ENCODE measurements around the gene CTDSPL. TPM values are rescaled to one million over a fixed set of nuclear protein-coding genes. Genes with fewer than 3 reads are reported as not detected.

CTDSPL gene
- total RNA-seq, 1 donor from 2014 or later = 11.8 TPM

DNA sequence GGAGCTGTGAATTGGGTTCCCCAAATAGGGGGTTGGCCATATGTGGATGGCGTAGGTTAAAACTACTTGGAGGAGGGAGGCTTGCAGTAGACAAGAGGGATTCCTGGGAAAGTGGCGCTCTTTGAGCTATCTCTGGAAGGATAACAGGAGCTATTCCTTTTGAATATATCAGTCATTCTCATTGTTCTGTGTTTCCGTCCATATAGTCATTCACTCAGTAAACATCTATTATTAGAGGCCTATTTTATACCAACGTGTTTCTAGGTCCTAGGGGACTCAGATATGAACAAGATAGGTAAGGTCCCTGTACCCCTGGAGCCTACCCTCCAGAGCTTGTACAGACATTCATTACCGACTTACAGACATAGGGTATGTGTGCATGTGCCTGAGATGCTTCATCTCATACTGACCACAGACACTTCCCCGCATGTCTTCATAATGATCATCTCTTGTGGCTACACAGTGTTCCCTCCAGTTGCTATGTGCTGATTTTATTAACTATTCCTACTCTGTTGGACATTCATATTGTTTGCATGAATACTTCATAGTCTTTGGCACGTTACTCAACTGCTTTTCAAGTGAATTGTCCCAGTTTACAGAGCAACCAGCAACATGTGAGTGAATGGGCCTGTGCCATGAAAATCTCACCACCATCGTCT lies 73.1 kb downstream of the CTDSPL start:
- intact Hi-C loops (cut with micrococcal nuclease) = no loop called here
- Mint-ChIP-seq H3K4me1 (ENCODE audit: low read depth) (peaks cover 6% of the 10 kb centered on the region), H3K36me3 (ENCODE audit: low read depth) (no peaks in the 10 kb centered on the region), H3K9me3 (no peaks in the 10 kb centered on the region), H3K27ac (no peak overlapping the region), H3K4me3 (ENCODE audit: low read depth) (no peak overlapping the region), H3K27me3 (ENCODE audit: low read depth) (peaks cover 14% of the 10 kb centered on the region)
- DNase-seq (ENCODE audit: low spot score) = no peak

DNA sequence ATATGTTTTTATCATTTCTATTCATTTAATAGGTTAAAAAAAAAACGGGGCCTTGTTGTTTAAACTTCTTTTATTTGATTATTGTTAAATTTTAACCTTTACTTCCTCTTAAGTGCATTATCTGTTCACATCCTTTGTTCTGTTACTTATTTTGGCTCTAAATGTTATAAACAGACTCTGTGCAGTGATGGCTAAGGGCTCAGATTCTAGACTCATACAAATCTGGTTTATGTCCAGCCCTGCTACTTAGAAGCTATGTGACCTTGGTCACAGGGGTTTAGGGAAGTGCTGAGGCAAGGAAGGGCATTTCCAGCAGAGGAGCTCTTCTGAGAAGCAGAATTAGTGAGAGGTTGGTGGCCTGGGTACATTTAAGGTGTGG lies 73.6 kb downstream of the CTDSPL start:
- no peak for DNase-seq (ENCODE audit: low spot score)
- intact Hi-C loops (cut with micrococcal nuclease) = no loop called here
- no peak overlapping the region for H3K27ac Mint-ChIP-seq
- no peaks in the 10 kb centered on the region for H3K36me3 Mint-ChIP-seq (ENCODE audit: low read depth)
- H3K4me3 Mint-ChIP-seq (ENCODE audit: low read depth) = no peak overlapping the region
- H3K4me1 Mint-ChIP-seq (ENCODE audit: low read depth) = peaks cover 6% of the 10 kb centered on the region
- H3K9me3 Mint-ChIP-seq = no peaks in the 10 kb centered on the region
- H3K27me3 Mint-ChIP-seq (ENCODE audit: low read depth) = peaks cover 14% of the 10 kb centered on the region

DNA sequence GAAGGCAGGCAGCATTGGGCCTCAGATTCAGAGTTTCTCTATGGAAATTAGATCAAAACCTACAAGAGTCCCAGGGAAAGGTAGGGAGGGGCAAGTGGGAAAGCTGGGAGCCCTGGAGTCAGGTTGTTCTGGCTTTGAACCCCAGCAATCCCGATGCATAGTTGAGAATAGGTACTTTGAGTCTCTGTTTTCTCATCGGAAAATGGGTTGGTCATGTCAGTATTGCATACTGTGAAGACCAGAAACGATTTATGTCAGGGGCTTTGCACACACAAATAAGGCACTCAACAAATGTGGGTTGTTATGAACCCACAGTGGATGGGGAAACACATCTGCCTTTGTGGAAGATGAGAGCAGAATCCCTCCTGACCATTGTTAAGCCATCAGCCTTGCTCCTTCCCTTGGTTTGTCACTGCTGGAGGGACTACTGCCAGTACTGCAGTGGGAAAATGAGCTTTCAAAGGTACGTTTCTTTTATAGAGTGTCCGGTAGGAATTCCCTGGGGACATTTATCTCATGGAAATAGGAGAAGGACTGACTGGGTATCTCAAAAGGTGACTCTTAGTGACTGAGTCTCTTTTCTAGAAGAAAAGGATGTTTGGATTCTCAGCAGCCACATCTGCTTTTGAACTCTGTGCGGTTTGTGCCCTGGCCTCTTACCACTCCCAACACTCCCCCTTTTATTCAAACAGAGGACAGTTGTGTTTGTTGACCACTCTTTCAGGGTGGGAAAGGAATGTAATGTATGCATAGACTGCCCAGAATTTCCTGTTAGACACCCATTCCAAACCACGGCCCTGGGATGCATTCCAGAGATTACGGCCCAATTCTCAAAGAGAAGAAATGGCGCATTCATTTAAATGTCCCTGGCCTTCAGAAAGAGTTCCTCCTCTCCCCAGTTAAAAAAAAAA lies 74.3 kb downstream of the CTDSPL start:
- DNase-seq (ENCODE audit: low spot score) = no peak
- H3K4me1 Mint-ChIP-seq (ENCODE audit: low read depth) = peaks cover under 1% of the 10 kb centered on the region
- no peak overlapping the region for H3K27ac Mint-ChIP-seq
- H3K36me3 Mint-ChIP-seq (ENCODE audit: low read depth) = no peaks in the 10 kb centered on the region
- intact Hi-C loops (cut with micrococcal nuclease) = no loop called here
- no peaks in the 10 kb centered on the region for H3K9me3 Mint-ChIP-seq
- no peak overlapping the region for H3K4me3 Mint-ChIP-seq (ENCODE audit: low read depth)
- peaks cover 13% of the 10 kb centered on the region for H3K27me3 Mint-ChIP-seq (ENCODE audit: low read depth)

DNA sequence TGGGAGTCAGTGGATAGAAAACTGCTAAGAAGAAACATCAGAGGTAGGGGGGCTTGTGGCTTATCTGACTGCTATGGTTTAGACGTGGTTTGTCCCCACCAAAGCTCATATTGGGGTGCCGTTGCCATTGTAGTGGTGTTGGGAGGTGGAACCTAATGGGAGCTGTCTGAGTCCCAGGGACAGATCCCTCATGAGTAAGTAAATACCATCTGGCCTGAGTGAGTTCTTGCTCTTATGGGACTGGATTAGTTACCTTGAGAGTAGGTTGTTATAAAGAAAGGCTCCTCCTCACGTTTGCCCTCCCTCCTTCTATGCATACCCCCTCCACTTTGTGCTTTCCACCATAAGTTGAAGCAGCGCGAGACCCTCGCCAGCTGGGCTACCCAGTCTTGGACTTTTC lies 75.5 kb downstream of the CTDSPL start:
- Mint-ChIP-seq H3K27ac (no peak overlapping the region), H3K4me1 (ENCODE audit: low read depth) (peaks cover 3% of the 10 kb centered on the region), H3K9me3 (no peaks in the 10 kb centered on the region), H3K4me3 (ENCODE audit: low read depth) (no peak overlapping the region), H3K36me3 (ENCODE audit: low read depth) (no peaks in the 10 kb centered on the region), H3K27me3 (ENCODE audit: low read depth) (peaks cover 13% of the 10 kb centered on the region)
- no peak for DNase-seq (ENCODE audit: low spot score)
- intact Hi-C loops (cut with micrococcal nuclease) = no loop called here

DNA sequence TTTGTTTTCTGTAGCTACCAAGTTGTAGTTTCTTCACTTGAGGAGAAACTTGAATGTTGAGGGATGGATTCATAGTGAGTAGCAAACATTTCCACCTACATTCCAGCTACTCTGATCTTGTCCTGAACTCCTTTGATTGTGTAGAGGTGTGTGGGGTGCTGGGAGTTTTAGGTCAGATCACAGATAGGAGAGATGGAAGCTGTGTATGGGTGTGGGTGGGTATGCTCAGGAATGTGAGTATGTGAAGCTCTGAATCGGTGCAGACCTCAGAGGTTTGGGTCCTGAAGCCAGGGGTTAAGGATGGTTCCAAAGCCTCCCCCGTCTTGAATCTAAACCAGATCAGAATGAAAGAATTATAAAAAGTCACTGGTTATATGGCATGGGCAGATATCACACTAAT lies 76.3 kb downstream of the CTDSPL start:
- Mint-ChIP-seq H3K4me1 (ENCODE audit: low read depth) (peaks cover 3% of the 10 kb centered on the region), H3K36me3 (ENCODE audit: low read depth) (no peaks in the 10 kb centered on the region), H3K9me3 (no peaks in the 10 kb centered on the region), H3K27ac (no peak overlapping the region), H3K27me3 (ENCODE audit: low read depth) (peaks cover 13% of the 10 kb centered on the region), H3K4me3 (ENCODE audit: low read depth) (no peak overlapping the region)
- intact Hi-C loops (cut with micrococcal nuclease) = no loop called here
- no peak for DNase-seq (ENCODE audit: low spot score)

- H3K27ac Mint-ChIP-seq = no peak overlapping the region
- H3K36me3 Mint-ChIP-seq (ENCODE audit: low read depth) = no peaks in the 10 kb centered on the region
- intact Hi-C loops (cut with micrococcal nuclease) = loop anchor here (5.0 kb wide), 1 partner anchor 33 kb away; no protein-coding TSS in a partner anchor
- H3K9me3 Mint-ChIP-seq = no peaks in the 10 kb centered on the region
- no peak for DNase-seq (ENCODE audit: low spot score)
- H3K4me1 Mint-ChIP-seq (ENCODE audit: low read depth) = peaks cover 8% of the 10 kb centered on the region
- no peak overlapping the region for H3K4me3 Mint-ChIP-seq (ENCODE audit: low read depth)
- H3K27me3 Mint-ChIP-seq (ENCODE audit: low read depth) = peaks cover 13% of the 10 kb centered on the region
Observed at GRCh38 chr3:37940242-37940908, 78.7 kb downstream of the CTDSPL start.

DNA sequence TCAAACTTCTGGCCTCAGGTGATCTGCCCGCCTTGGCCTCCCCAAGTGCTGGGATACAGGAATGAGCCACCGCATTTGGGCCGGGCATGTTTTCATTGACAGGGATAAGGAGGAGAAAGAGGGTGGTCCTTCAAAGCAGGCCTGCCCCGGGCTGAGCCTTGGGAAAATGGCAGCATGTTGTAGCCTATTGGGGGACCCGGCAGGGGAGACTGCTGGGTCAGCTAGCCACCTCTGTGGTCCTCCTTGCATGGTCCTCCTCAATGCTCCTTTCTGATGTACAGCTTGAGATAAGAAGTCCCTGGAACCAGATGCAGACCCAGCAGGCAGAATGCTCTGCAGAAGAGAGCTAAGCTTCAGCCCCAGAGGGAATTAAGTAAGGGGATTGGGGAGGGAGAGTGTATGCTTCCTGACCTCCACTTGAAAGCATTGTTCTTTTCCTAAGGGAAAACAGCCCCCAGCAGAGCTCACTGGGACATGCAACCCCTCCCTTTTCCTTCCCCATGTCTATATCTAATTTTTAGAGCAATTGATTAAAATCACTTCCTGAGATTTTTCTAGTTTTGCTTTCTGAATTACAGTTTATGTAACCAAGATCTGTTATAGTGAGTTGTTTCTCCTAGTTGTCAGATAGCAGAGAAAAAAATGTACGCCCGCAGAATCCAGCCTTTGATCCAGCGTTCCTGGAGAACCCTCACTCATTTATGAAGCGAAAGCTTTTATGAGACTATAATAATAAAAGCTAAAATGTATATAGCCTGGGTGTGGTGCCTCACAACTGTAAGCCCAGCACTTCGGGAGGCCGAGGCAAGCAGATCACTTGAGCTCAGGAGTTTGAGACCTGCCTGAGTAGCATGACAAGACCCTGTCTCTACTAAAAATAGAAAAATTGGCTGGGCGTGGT lies 80.2 kb downstream of the CTDSPL start:
- Mint-ChIP-seq H3K27me3 (ENCODE audit: low read depth) (peaks cover 10% of the 10 kb centered on the region), H3K4me1 (ENCODE audit: low read depth) (peaks cover 14% of the 10 kb centered on the region), H3K4me3 (ENCODE audit: low read depth) (no peak overlapping the region), H3K9me3 (no peaks in the 10 kb centered on the region), H3K36me3 (ENCODE audit: low read depth) (no peaks in the 10 kb centered on the region), H3K27ac (no peak overlapping the region)
- intact Hi-C loops (cut with micrococcal nuclease) = loop anchor here (5.0 kb wide), 1 partner anchor 35 kb away; no protein-coding TSS in a partner anchor
- no peak for DNase-seq (ENCODE audit: low spot score)

- intact Hi-C loops (cut with micrococcal nuclease) = loop anchor here (5.0 kb wide), 1 partner anchor 35 kb away; no protein-coding TSS in a partner anchor
- Mint-ChIP-seq H3K27ac (no peak overlapping the region), H3K4me1 (ENCODE audit: low read depth) (peaks cover 14% of the 10 kb centered on the region), H3K9me3 (no peaks in the 10 kb centered on the region), H3K4me3 (ENCODE audit: low read depth) (no peak overlapping the region), H3K36me3 (ENCODE audit: low read depth) (no peaks in the 10 kb centered on the region), H3K27me3 (ENCODE audit: low read depth) (peaks cover 2% of the 10 kb centered on the region)
- no peak for DNase-seq (ENCODE audit: low spot score)
Observed at GRCh38 chr3:37942646-37943045, 81.0 kb downstream of the CTDSPL start.

GRCh38 chr3:37943126-37943525 lies 81.4 kb downstream of the CTDSPL start:
- Mint-ChIP-seq H3K9me3 (no peaks in the 10 kb centered on the region), H3K27me3 (ENCODE audit: low read depth) (peaks cover 2% of the 10 kb centered on the region), H3K27ac (no peak overlapping the region), H3K4me3 (ENCODE audit: low read depth) (no peak overlapping the region), H3K4me1 (ENCODE audit: low read depth) (peaks cover 14% of the 10 kb centered on the region), H3K36me3 (ENCODE audit: low read depth) (no peaks in the 10 kb centered on the region)
- intact Hi-C loops (cut with micrococcal nuclease) = loop anchor here (5.0 kb wide), 1 partner anchor 36 kb away; no protein-coding TSS in a partner anchor
- no peak for DNase-seq (ENCODE audit: low spot score)

DNA sequence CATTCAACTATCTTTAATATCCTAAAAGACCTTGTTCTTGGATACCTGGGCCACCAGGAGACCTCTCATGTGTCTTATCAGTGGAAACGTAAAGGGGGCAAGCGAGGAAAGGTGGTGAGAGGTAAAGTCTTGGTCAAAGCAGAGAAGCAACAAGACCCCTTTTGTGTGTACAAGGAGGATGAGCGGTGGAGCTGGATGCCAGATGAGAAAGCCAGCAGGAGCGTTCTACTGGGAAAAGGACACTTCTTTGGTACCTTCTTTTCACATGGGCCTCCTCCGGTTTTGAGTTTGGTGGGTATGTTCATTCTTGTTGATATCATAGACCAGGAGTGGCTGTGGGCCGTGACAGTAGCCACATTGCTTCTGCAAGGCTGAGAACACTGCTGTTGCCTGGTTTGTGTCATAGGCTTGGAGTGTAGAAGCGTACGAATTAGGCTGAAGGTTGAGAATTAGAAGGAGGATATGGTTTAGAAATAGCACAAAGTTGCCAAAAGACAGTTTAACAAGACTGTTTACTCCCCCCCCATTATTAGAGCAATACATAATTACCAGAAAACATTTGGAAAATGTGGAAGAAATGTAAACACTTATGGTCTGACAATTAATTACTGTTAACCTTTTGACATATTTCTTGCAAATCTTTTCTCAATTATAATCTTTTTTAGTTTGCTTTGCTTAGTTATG lies 82.1 kb downstream of the CTDSPL start:
- H3K27me3 Mint-ChIP-seq (ENCODE audit: low read depth) = peaks cover 2% of the 10 kb centered on the region
- no peak for DNase-seq (ENCODE audit: low spot score)
- H3K4me3 Mint-ChIP-seq (ENCODE audit: low read depth) = no peak overlapping the region
- H3K27ac Mint-ChIP-seq = no peak overlapping the region
- peaks cover 14% of the 10 kb centered on the region for H3K4me1 Mint-ChIP-seq (ENCODE audit: low read depth)
- intact Hi-C loops (cut with micrococcal nuclease) = loop anchor here (5.0 kb wide), 1 partner anchor 36 kb away; no protein-coding TSS in a partner anchor
- H3K9me3 Mint-ChIP-seq = no peaks in the 10 kb centered on the region
- H3K36me3 Mint-ChIP-seq (ENCODE audit: low read depth) = no peaks in the 10 kb centered on the region

GRCh38 chr3:37944391-37944842 lies 82.7 kb downstream of the CTDSPL start:
- intact Hi-C loops (cut with micrococcal nuclease) = loop anchor here (5.0 kb wide), 1 partner anchor 37 kb away; no protein-coding TSS in a partner anchor
- H3K4me1 Mint-ChIP-seq (ENCODE audit: low read depth) = peaks cover 14% of the 10 kb centered on the region
- H3K27me3 Mint-ChIP-seq (ENCODE audit: low read depth) = no peaks in the 10 kb centered on the region
- H3K36me3 Mint-ChIP-seq (ENCODE audit: low read depth) = no peaks in the 10 kb centered on the region
- H3K27ac Mint-ChIP-seq = no peak overlapping the region
- DNase-seq (ENCODE audit: low spot score) = no peak
- H3K9me3 Mint-ChIP-seq = no peaks in the 10 kb centered on the region
- no peak overlapping the region for H3K4me3 Mint-ChIP-seq (ENCODE audit: low read depth)

All from activated T-helper 2 cell treated with anti-CD3 and anti-CD28 coated beads, Interferon-gamma antibody, Interleukin-2, Interleukin-4, amounts not matched to agents 10 μg/mL and 5 μg/mL and 100 μg/mL, durations not matched to agents 14 hours and 24 hours and 36 hours (primary cell).